Stimulated activated CD8-positive, alpha-beta memory T cell treated with anti-CD3 and anti-CD28 coated beads, Interleukin-4, amount 100 ng/mL, for 1 hour (primary cell): ENCODE measurements around the gene CABCOCO1.
"Not testable (repeated sequence)": the region's sequence is repeated elsewhere in the genome, so short reads cannot be mapped to it uniquely, and the experiment has no call there.

Experiments
- DNase-seq, 2 donors: peaks; one replicate each; pipeline ENCODE4 v3.0.0-alpha.2; 2020; ENCODE audit warnings: low read depth in 2 of 2, low spot score in 1 of 2

CABCOCO1 gene

DNA sequence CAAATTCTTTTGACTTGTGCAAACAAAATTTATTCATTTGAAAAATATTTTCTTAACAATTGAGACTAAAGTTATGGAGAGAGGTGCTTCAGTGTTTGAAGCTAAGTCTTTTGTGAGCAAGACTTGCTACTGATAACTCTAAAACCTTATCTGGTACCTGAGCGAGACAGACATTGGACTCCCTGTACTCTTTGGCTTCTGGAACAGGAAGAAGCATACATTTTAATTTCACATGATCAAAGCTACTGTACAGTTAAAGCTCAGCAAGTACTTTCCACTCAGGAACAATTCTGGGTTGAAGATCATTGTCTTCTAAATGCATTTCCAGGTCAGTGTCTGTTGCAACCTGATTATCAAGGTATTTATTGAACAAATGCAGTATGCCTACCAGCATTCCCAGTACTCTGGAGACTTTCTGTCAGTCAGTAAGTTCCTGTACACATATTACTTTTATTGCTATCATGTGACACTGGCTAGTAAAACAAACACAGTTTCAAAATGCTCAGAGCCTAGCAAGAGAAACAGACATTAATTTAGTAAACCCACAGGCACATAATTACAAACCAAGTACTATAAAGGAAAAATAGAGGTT lies 42.4 kb downstream of the CABCOCO1 start:
- no peak for DNase-seq

DNA sequence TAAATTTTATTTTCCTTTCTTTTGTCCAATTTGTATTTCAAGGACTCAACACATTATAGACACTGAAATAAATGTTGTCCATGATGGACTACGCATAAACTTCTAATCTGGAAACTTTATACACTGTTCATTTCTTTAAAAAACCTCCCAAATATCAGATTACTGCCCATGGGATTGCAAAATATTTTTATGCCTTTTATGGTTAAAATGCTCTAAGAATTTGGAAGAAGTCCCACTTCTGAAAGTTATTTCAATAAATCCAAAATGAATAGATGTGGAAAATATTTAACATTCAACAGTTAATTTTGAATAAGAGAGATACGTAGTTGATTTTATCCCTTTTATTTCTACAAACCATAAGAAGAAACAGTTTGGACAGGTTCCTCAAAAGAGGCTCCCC lies 46.1 kb downstream of the CABCOCO1 start:
- no peak for DNase-seq

GRCh38 chr10:61712105-61712504 lies 49.4 kb downstream of the CABCOCO1 start:
- DNase-seq: not testable (repeated sequence)

- not testable (repeated sequence) for DNase-seq
These were observed 56.7 kb downstream of the CABCOCO1 start for GRCh38 chr10:61719475-61719874.

DNA sequence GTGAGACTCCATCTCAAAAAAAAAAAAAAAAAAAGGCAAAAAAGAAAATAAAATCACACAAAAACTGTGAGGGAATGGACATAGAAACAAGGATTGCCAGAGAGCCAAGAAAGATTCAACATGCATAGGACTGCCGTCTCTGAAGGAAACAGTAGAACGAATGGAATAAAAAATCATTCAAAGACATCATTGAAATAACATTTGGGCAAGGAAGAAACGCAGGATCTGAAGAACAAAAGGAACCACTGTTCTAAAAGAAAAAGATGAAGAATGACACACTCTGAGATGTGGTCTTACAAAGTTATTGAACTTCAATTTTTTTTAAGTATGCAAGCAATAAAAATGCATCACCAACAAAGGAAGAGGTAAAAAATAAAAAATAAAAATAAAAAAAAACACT lies 57.2 kb downstream of the CABCOCO1 start:
- DNase-seq: no peak

- no peak for DNase-seq
These were observed 58.7 kb downstream of the CABCOCO1 start for GRCh38 chr10:61721431-61721830.

DNA sequence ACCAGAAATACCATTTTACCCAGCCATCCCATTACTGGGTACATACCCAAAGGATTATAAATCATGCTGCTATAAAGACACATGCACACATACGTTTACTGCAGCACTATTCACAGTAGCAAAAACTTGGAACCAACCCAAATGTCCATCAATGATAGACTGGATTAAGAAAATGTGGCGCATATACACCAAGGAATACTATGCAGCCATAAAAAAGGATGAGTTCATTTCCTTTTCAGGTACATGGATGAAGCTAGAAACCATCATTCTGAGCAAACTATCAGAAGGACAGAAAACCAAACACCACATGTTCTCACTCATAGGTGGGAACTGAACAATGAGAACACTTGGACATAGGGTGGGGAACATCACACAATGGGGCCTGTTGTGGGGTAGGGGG lies 62.5 kb downstream of the CABCOCO1 start:
- not testable (repeated sequence) for DNase-seq

- no peak for DNase-seq
These were observed 66.9 kb downstream of the CABCOCO1 start for GRCh38 chr10:61729596-61729995.

DNA sequence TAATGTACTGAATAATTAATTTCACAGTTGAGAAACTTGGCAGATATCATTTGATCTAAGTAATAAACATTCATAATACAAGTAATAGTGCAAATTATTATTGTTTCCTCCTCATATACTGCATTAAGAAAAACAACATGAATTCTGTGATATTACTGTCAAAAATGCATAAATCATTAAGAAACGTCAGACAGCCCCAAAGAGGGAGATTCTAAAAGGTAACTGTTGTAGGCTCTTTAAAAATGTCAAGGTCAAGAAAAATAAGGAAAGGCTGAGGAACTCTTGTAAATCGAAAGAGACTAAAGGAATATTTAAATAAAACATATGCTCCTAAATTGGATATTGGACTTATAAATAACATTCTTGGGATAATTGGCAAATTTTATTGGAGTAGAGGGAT lies 67.9 kb downstream of the CABCOCO1 start:
- no peak for DNase-seq

GRCh38 chr10:61731638-61732037 lies 68.9 kb downstream of the CABCOCO1 start:
- no peak for DNase-seq

GRCh38 chr10:61732629-61733278 lies 70.0 kb downstream of the CABCOCO1 start:
- no peak for DNase-seq

DNA sequence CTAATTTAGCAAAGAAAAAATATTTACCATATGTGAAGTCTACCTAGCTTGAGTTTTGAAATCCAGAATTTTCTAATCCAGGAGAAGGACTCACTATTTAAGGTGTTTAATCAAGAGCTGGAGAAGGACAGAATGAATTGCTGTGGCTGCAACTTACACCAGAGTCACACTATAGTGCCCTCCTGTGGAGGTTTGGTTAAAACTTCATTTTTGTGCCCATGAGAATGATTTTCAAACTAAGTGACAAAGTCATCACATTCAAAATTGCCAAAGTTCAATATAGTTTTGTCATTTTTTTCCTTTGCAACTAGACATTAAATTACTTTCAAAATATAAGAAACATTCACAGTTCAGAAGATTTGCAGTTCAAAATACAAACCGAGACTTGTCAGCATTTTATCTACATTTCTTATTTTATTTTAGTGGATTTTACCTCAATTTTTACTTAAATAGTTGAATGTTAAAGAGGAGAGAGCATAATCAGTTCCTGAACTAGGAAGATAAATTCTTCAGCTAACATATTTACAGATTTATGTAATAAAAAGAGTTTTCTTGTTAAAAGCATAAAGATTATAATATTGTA lies 70.7 kb downstream of the CABCOCO1 start:
- DNase-seq: no peak

DNA sequence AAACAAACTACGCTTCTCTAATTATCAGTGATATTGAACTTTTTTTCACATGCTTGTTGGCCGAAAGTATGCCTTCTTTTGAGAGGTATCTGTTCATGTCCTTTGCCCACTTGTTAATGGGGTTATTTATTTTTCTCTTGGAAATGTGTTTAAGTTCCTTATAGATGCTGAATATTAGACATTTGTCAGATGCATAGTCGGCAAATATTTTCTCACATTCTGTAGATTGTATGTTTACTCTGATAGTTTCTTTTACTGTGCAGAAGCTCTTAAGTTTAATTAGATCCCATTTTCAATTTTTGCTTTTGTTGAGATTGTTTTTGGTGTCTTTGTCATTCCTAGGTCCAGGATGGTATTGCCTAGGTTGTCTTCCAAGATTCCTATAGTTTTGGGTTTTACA lies 73.2 kb downstream of the CABCOCO1 start:
- DNase-seq: no peak

DNA sequence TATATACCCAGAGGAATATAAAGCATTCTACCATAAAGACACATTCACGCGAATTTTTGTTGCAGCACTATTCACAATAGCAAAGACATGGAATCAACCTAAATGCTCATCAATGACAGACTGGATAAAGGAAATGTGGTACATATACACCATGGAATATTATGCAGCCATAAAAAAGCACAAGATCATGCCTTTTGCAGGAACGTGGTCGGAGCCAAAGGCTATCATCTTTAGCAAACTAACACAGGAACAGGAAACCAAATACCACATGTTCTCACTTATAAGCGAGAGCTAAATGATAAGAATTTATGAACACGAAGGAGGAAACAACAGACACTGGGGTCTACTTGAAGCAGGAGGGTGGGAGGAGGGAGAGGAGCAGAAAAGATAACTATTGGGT lies 74.7 kb downstream of the CABCOCO1 start:
- DNase-seq: not testable (repeated sequence)

DNA sequence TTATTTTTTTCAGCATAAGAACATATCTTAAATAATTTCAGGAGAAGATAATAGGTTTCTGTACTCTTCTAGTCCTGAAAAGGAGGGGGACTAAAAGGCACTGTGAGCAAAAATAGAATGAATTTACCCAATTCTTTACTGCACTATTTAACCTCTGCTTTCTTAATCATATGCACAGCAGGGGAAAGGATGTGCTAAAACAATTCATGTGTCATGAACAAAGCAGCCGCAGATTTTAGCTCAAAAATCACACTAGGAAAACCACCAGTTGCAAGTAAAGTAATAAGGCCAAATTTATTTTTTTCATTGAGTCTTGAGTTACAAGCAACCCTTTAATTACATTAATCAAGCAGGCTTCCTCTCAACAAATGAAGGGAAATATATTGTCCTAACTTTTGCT lies 80.1 kb downstream of the CABCOCO1 start:
- no peak for DNase-seq

DNA sequence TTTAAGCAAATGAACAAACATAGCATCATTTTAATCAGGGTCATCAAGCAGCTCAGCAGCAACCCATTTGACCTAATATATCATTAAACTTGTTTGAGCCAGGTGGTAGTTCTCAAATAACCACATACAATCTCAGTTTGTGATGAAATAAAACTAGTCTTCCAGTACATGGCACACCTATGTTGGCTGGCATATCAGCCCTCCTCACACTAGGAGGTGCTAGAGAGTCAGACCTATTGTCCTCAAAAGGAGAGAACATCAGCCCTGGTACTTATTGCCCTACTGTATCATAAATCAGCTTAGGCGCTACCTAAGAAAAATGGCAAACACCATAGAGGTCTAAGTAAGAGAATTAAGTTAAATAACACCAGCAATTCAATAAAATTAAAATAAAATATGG lies 81.7 kb downstream of the CABCOCO1 start:
- no peak for DNase-seq

DNA sequence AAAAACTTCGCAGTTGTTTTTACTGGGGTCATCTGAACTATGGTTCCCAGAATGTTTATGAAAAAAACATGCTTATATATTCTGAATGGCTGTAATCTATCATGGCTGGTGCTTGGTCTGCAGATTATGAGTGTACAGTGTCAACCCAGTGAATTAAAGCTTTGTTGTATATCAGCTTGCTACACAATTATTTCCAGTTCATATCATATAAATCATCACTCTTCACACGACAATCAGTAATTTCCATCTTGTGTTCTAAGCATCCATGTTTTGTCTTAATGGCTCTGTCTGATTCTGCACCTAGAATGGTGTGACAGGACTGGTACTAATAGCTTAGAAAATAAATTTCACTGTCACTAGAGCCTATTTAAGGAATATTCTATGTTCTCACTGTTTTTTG lies 83.6 kb downstream of the CABCOCO1 start:
- no peak for DNase-seq

DNA sequence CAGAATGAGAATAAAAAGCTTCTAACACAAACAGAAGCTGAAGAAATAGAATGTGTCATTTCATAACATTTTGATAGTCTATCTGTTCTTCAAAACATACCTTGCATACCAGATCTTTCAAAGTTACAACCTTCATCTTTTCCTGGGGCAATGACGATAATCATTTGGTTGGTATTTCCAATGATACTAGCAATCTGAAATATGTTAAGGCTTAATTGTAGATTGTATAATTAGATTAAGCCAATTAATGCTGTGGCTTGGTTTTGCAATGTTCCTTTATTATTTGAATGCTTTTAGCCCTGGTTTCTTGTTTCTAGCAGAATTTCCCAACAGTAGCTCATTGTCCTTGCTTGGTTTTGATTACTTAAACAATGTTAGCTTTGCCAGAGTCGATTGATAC lies 84.6 kb downstream of the CABCOCO1 start:
- DNase-seq: no peak

DNA sequence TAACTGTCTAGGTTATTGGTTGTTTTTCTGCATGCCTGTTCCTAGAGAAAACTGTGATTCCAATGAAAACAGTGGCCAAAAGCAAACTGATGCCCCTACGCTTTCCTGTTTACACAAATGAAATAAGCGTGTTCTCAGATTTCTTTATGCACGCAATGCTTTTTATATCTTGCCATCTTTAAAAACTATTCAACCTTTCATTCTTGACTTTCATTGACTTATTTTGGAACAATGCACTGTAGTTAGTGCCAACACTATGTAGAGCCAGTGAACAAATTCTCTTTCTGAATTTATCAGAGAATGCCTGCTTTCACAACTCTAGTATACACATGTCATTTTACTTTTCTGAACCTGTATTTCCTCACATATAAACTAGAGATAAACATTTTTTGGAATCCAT lies 86.6 kb downstream of the CABCOCO1 start:
- no peak for DNase-seq

DNA sequence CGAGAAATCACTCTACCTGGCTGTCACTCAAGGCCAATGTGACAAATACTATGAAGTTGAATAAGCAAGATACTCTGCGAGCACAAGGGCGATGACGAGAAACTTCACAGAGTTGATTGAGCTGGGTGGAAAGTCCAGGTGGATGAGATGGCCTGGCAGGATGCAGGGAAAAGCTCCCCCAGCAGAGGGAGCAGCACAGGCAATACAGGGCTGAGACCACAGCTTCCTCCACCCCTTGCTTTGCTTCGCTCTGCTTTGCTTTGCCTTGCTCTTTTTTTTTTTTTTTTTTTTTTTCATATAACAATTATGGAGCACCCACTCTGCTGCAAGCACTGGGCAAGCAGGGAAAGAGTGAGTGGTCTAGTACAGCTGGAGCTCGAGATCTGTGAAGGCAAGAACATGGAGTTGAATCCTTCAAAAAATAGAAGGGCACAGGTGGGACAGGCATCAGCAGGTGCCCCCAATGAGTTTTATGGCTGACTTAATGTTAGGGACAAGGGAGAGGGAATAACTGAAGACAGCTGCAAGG lies 88.3 kb downstream of the CABCOCO1 start:
- peak in 1 of 2 donors; percentile 44 for DNase-seq

GRCh38 chr10:61751599-61751998 lies 88.9 kb downstream of the CABCOCO1 start:
- no peak for DNase-seq
